ENCODE measurements around the gene S100A3. TPM values are rescaled to one million over a fixed set of nuclear protein-coding genes. Genes with fewer than 3 reads are reported as not detected.

The S100A3 gene
- total and polyA plus RNA-seq, 2 of the 13 experiments (the other 11 are each of a cell fraction or from before 2014, with no cell fraction given): 2.5 to 4.5 TPM

DNA sequence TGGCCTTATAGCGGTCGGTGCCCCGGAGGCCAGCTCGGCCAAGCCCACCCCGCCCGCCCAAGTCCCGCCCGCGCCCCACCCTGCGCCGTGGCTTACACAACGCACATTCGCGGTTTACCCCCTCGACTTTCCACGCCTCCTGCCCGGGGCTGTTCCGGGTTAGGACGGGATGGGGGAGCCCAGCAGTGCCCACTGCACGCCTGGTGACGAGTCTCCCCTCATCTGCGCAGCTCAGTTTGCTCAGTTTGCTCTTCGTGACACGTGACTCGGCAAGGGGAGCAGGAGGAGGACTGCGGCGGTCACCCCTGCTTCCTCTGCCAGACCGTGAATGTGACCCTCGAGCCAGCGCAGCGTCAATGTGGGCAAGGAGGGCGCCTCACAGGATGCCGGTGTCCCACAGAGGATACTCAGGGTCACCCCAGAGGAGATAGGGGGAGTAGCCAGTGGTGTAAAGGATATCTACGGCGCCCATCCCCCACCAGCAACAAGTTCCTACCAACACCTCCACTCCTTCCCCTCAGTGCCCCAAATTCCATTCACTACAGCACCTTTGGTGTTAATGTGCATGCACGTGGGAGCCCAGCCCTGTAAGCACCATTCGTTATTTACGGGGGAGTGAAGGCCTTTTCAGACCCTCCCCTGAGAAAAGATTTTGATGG is 12.9 kb downstream of the S100A3 start:
- H3K9me3 ChIP-seq (ENCODE audit: low read length): no peaks in the 10 kb centered on the region
- ATAC-seq (no peak), DNase-seq (ENCODE audit: low spot score) (peak; percentile 41), FAIRE-seq (no peak)
- CTCF ChIA-PET (ENCODE audit: low intra/inter-chr PET ratio, low total read pairs): no interaction called here
- no peaks in the 10 kb centered on the region for H4K20me1 ChIP-seq (ENCODE audit: insufficient read depth, low read length)
- peak overlapping the region; percentile 56; the same call in 1 of the 2 replicates for H3K9ac ChIP-seq (ENCODE audit: insufficient read depth, low read depth, low read length)
- WGBS (ENCODE audit: low lambda C conversion rate): 58% methylated on average over 18 of the region's 38 CpGs
- no peaks in the 10 kb centered on the region for H3K79me2 ChIP-seq (ENCODE audit: insufficient read depth, low read length)
- H3K27me3 ChIP-seq (ENCODE audit: control insufficient read depth in 1 of 2, insufficient read depth in 2 of 2, low read length in 2 of 2): peaks cover 0 to 10% of the 10 kb centered on the region in 2 experiments; a peak in 1 of 5 replicates
- H3K36me3 ChIP-seq (replicated peaks in 1 of 2; ENCODE audit: control insufficient read depth in 1 of 2, insufficient read depth in 2 of 2, low read length in 2 of 2): no peaks in the 10 kb centered on the region
- intact Hi-C loops (cut with micrococcal nuclease; ENCODE audit: unreplicated experiment): no loop called here
- H3K4me1 ChIP-seq (ENCODE audit: insufficient read depth, low read length): peaks cover 87% of the 10 kb centered on the region
- in situ Hi-C loops (cut with HindIII; ENCODE audit: extremely low pct_ligation_motif_present, low pct_unique_long_range_greater_than_20kb): no loop called here
- peak overlapping the region; percentile 69 for H3K4me2 ChIP-seq (ENCODE audit: low read depth, low read length)
- BruUV-seq (replicated peaks): no TSS peak
- no peak overlapping the region for H2AFZ ChIP-seq (ENCODE audit: low read length)
- H3K27ac ChIP-seq (ENCODE audit: extremely low read length, insufficient read depth, low read length): no peak overlapping the region
- peak overlapping the region in 2 of 3 experiments; percentile 55 to 65; a peak in 4 of 6 replicates for H3K4me3 ChIP-seq (replicated peaks in 1 of 3; ENCODE audit: insufficient read depth in 1 of 3, low read depth in 2 of 3, low read length in 3 of 3)
- POLR2A ChIA-PET: interaction anchor here (0.9 to 6.6 kb wide), 7 partner anchors 9 to 98 kb away, joined by 4 to 49 read pairs (median 6); partner anchors contain the start of genes CHTOP, S100A13, S100A2 and S100A4
- TF ChIP-seq MAX (IDR thresholded peaks at IDR 0.05) (0 out of 2 replicates have a peak, but pooled peaks have one; percentile 15), MIER2 (CRISPR knock-in tag; IDR thresholded peaks at IDR 0.05) (no peak), BHLHE40 (IDR thresholded peaks at IDR 0.05; ENCODE audit: low read length) (peak; percentile 40), POGZ (CRISPR knock-in tag; IDR thresholded peaks at IDR 0.05) (no peak), POLR2A (IDR thresholded peaks at IDR 0.05; ENCODE audit: insufficient read depth in 1 of 2, low read depth in 2 of 2, low read length in 2 of 2) (peak in 1 of 2 experiments; percentile 54; a peak in 2 of 4 replicates), TFE3 (CRISPR knock-in tag; IDR thresholded peaks at IDR 0.05) (0 out of 2 replicates have a peak, but pooled peaks have one; percentile 44), DRAP1 (CRISPR knock-in tag; IDR thresholded peaks at IDR 0.05) (no peak), TAF1 (CRISPR knock-in tag; IDR thresholded peaks at IDR 0.05) (peak; percentile 34), ZNF383 (CRISPR knock-in tag; IDR thresholded peaks at IDR 0.05; ENCODE audit: borderline replicate concordance) (no peak), SMC3 (IDR thresholded peaks at IDR 0.05; ENCODE audit: low read length) (no peak), RBFOX2 (IDR thresholded peaks at IDR 0.05; ENCODE audit: low read depth, low read length) (0 out of 2 replicates have a peak, but pooled peaks have one; percentile 41), TBX2 (CRISPR knock-in tag; IDR thresholded peaks at IDR 0.05; ENCODE audit: borderline replicate concordance) (0 out of 2 replicates have a peak, but pooled peaks have one; percentile 20), HNRNPLL (IDR thresholded peaks at IDR 0.05; ENCODE audit: low read depth, low read length, poor library complexity, severe bottlenecking) (peak; percentile 41)
- TF ChIP-seq, protein P1, sequence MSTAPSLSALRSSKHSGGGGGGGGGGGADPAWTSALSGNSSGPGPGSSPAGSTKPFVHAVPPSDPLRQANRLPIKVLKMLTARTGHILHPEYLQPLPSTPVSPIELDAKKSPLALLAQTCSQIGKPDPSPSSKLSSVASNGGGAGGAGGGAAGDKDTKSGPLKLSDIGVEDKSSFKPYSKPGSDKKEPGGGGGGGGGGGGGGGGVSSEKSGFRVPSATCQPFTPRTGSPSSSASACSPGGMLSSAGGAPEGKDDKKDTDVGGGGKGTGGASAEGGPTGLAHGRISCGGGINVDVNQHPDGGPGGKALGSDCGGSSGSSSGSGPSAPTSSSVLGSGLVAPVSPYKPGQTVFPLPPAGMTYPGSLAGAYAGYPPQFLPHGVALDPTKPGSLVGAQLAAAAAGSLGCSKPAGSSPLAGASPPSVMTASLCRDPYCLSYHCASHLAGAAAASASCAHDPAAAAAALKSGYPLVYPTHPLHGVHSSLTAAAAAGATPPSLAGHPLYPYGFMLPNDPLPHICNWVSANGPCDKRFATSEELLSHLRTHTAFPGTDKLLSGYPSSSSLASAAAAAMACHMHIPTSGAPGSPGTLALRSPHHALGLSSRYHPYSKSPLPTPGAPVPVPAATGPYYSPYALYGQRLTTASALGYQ (CRISPR knock-in tag; IDR thresholded peaks at IDR 0.05): no peak
- TF ChIP-seq, protein P2, sequence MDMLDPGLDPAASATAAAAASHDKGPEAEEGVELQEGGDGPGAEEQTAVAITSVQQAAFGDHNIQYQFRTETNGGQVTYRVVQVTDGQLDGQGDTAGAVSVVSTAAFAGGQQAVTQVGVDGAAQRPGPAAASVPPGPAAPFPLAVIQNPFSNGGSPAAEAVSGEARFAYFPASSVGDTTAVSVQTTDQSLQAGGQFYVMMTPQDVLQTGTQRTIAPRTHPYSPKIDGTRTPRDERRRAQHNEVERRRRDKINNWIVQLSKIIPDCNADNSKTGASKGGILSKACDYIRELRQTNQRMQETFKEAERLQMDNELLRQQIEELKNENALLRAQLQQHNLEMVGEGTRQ (IDR thresholded peaks at IDR 0.05; ENCODE audit: low read depth, low read length): peak; percentile 32
- TF ChIP-seq, protein P2 (CRISPR knock-in tag; IDR thresholded peaks at IDR 0.05; ENCODE audit: borderline replicate concordance): no peak; the same call in 1 of the 2 replicates

All from HepG2 (cell line).